ENCODE measurements around the gene DDI2. TPM values are rescaled to one million over a fixed set of nuclear protein-coding genes. Genes with fewer than 3 reads are reported as not detected.

The DDI2 gene
- total RNA-seq (61.2 TPM), polyA plus RNA-seq (1 to 10 TPM; 3.2 to 7.7 (median 5.5) TPM)

DNA sequence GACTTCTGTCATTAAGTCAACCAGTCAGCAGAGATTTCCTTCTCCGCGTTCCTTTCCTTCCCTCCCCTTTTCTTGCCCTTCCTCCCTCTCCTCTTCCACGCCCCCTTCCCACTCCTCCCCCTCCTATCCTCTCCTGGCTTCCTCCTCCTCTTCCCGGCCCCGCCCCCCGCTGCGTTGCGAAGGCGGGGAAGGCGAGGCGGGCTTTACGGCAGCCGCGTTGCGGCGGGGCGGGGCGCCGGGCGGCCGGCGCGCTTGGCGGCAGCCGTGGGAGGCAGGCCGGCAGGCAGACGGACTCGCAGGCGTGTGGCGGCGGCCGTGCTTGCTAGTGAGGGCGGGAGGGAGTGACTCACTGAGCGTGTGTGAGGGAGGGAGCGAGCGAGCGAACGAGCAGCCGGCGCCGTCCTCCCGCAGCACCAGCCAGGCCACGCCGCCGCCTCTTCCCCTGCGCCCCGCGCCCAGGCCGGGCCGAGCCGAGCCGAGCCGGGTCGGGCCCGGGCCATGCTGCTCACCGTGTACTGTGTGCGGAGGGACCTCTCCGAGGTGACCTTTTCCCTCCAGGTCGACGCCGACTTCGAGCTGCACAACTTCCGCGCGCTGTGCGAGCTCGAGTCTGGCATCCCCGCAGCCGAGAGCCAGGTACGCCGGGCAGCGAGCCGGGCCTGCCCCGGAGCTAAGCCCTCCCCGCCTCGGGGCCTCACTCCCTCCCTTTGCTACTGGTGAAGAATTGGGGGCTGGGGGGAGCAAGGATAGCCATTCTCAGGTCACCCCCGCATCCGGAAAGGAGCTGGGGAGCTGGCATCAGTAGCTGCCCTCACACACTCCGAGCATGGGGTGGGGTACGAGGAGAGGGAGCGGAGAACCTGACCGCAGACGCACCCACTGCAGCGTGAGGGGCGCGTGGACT lies at the start of gene DDI2:
Gene DDI2, plus strand, starts transcription at position 286 of the 904 bp plus-strand sequence. Its CDS starts 213 bp downstream, at position 499.
- peaks cover 51% of the 10 kb centered on the region for H3K4me1 ChIP-seq (ENCODE audit: control insufficient read depth, insufficient read depth, low read length, poor library complexity, severe bottlenecking)
- Mint-ChIP-seq H3K4me3 (peak within 1 kb of the TSS; percentile 92 to 98 (median 94)), H3K4me1 (peaks cover 30 to 56% (median 40%) of the 10 kb centered on the region in 4 donors), H3K36me3 (no peaks in the 10 kb centered on the region), H3K9me3 (peaks cover 0 to 1% (median 0%) of the 10 kb centered on the region in 7 donors), H3K27me3 (no peaks in the 10 kb centered on the region), H3K27ac (peak within 1 kb of the TSS; percentile 93 to 98 (median 94))
- DNase-seq, result peak; percentile 89 to 94 (median 91)
- H3K36me3 ChIP-seq (ENCODE audit: control insufficient read depth, insufficient read depth, low read length), result peaks cover 4% of the 10 kb centered on the region
- no peaks in the 10 kb centered on the region for H3K27me3 ChIP-seq (ENCODE audit: control insufficient read depth, insufficient read depth, low read length)
- H3K9me3 ChIP-seq (ENCODE audit: control insufficient read depth in 2 of 2, low read length in 2 of 2), result no peaks in the 10 kb centered on the region
- H3K27ac ChIP-seq (ENCODE audit: insufficient read depth, low read length, poor library complexity, severe bottlenecking), result peak within 1 kb of the TSS; percentile 85
- H3K4me3 ChIP-seq (ENCODE audit: low read depth, low read length), result peak within 1 kb of the TSS; percentile 97
- peak; percentile 93 to 94 for ATAC-seq (ENCODE audit: low read depth in 2 of 2)

DNA sequence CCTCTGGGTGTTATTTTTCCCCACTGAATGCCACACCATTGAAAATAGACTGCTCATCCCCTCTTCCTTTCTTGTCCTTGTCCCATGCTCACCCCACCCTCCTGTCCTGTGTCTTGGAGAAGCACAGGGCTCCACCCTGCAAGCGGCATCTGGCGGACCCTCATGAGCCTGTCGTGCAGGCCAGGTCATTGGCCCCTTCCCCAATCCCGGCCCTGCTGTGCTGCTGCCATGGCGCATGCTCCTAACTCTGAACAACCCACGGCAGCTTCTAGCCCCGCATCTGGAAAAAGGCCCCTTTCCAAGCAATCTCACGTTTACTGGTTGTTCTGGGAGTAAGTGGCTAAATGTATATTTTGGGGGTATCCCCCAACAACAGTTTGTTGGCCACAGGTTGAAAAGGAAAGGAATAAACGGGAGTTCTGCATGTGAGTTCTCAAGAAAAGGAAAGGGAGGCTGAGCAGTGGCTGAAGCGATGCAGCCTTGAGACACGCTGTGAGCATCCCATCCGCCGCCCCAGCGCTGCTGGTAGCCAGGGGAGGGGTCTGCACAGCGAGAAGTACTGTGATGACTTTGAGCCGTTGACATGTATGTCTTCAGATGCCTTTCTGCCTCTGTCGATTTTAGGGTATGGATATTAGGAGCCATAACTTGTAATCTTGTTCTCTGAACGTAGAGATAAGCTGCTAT lies 48.7 kb upstream of the DDI2 start:
- no peaks in the 10 kb centered on the region for H3K9me3 ChIP-seq (ENCODE audit: control insufficient read depth in 2 of 2, low read length in 2 of 2)
- ATAC-seq (ENCODE audit: low read depth in 2 of 2), result no peak
- no peaks in the 10 kb centered on the region for H3K4me1 ChIP-seq (ENCODE audit: control insufficient read depth, insufficient read depth, low read length, poor library complexity, severe bottlenecking)
- H3K27ac Mint-ChIP-seq, result peak overlapping the region; percentile 4 to 82 (median 63)
- peaks cover 40% of the 10 kb centered on the region for H3K36me3 Mint-ChIP-seq
- H3K4me1 Mint-ChIP-seq, result peaks cover 0 to 10% (median 4%) of the 10 kb centered on the region in 4 donors
- DNase-seq, result no peak
- no peaks in the 10 kb centered on the region for H3K27me3 Mint-ChIP-seq
- H3K4me3 ChIP-seq (ENCODE audit: low read depth, low read length), result no peak overlapping the region
- H3K4me3 Mint-ChIP-seq, result no peak overlapping the region
- H3K27ac ChIP-seq (ENCODE audit: insufficient read depth, low read length, poor library complexity, severe bottlenecking), result no peak overlapping the region
- H3K27me3 ChIP-seq (ENCODE audit: control insufficient read depth, insufficient read depth, low read length), result no peaks in the 10 kb centered on the region
- H3K9me3 Mint-ChIP-seq, result no peaks in the 10 kb centered on the region
- peaks cover 71% of the 10 kb centered on the region for H3K36me3 ChIP-seq (ENCODE audit: control insufficient read depth, insufficient read depth, low read length)

DNA sequence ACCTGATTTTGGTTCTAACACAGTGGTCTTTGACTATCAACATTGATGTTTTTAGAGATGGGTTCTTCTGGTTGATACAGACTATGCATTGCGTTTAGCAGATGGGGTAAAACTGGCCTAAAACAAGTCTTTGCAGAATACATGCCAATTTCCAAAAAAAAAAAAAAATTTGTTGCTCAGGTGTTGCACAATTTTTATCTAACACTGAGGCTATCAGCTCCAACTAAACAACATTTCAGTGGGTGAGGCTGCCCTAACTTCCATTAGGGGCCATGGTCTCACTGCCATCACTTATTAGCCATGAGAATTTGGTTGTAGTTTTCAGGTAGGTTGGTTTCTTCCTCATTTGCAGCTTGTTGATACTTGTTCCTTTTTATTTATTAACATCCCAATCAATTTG lies 46.4 kb upstream of the DDI2 start:
- ATAC-seq (ENCODE audit: low read depth in 2 of 2) (no peak), DNase-seq (no peak)
- peak overlapping the region in 1 of 3 donors; percentile 20 for H3K27ac Mint-ChIP-seq
- no peaks in the 10 kb centered on the region for H3K9me3 Mint-ChIP-seq
- Histone ChIP-seq H3K27ac (ENCODE audit: insufficient read depth, low read length, poor library complexity, severe bottlenecking) (no peak overlapping the region), H3K27me3 (ENCODE audit: control insufficient read depth, insufficient read depth, low read length) (no peaks in the 10 kb centered on the region), H3K9me3 (ENCODE audit: control insufficient read depth in 2 of 2, low read length in 2 of 2) (no peaks in the 10 kb centered on the region), H3K4me1 (ENCODE audit: control insufficient read depth, insufficient read depth, low read length, poor library complexity, severe bottlenecking) (no peaks in the 10 kb centered on the region), H3K4me3 (ENCODE audit: low read depth, low read length) (no peak overlapping the region), H3K36me3 (ENCODE audit: control insufficient read depth, insufficient read depth, low read length) (peaks cover 61% of the 10 kb centered on the region)
- H3K4me1 Mint-ChIP-seq, result peaks cover 0 to 15% (median 6%) of the 10 kb centered on the region in 4 donors
- no peak overlapping the region for H3K4me3 Mint-ChIP-seq
- H3K36me3 Mint-ChIP-seq, result peaks cover 36% of the 10 kb centered on the region
- H3K27me3 Mint-ChIP-seq, result no peaks in the 10 kb centered on the region

DNA sequence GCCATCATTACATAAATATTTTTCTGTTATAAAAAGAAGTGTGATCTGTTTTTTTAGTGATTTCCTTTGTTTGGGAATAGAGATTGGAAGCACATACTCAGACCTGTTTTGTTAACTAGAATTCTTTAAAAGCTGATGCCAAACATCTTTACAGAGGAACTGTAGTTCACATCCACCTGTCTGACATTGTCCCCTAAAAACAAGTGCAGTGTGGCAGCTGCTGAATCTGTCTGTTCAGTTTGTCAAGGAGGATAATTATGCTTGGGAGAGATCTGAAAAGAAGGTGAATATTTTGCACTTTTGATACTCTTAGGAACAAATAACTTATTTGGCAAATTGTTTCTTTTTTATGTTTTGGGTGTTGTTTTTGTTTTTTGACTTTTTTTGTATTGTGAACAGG lies 46.0 kb upstream of the DDI2 start:
- peak overlapping the region in 1 of 3 donors; percentile 20 for H3K27ac Mint-ChIP-seq
- no peak overlapping the region for H3K4me3 Mint-ChIP-seq
- ATAC-seq (ENCODE audit: low read depth in 2 of 2) (no peak), DNase-seq (no peak)
- H3K4me1 ChIP-seq (ENCODE audit: control insufficient read depth, insufficient read depth, low read length, poor library complexity, severe bottlenecking), result no peaks in the 10 kb centered on the region
- no peaks in the 10 kb centered on the region for H3K27me3 Mint-ChIP-seq
- H3K36me3 ChIP-seq (ENCODE audit: control insufficient read depth, insufficient read depth, low read length), result peaks cover 57% of the 10 kb centered on the region
- no peaks in the 10 kb centered on the region for H3K9me3 ChIP-seq (ENCODE audit: control insufficient read depth in 2 of 2, low read length in 2 of 2)
- H3K4me3 ChIP-seq (ENCODE audit: low read depth, low read length), result no peak overlapping the region
- H3K9me3 Mint-ChIP-seq, result no peaks in the 10 kb centered on the region
- no peaks in the 10 kb centered on the region for H3K27me3 ChIP-seq (ENCODE audit: control insufficient read depth, insufficient read depth, low read length)
- peaks cover 32% of the 10 kb centered on the region for H3K36me3 Mint-ChIP-seq
- peaks cover 0 to 15% (median 6%) of the 10 kb centered on the region in 4 donors for H3K4me1 Mint-ChIP-seq
- H3K27ac ChIP-seq (ENCODE audit: insufficient read depth, low read length, poor library complexity, severe bottlenecking), result peak overlapping the region; percentile 28

DNA sequence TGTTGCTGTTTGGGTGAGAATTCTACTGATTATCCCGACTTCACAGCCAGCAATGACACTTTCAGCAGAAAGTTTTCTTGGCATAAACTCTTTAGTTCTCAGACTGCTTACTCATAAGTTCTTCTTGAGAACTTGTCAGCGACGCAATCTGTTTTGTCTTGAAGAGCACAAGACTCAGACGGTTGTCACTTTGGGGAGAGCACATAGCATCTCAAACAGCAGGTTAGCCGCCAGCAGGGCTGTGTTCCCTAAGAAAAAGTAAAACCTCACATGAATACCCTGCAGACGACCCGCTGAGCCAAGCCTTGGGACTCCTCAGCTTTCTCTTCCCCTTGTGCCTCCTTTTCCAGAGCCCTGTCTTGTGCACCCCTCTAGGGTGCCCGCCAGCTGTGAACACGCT lies 43.8 kb upstream of the DDI2 start:
- Mint-ChIP-seq H3K4me1 (peaks cover 5 to 32% (median 14%) of the 10 kb centered on the region in 4 donors), H3K9me3 (no peaks in the 10 kb centered on the region), H3K36me3 (peaks cover 25% of the 10 kb centered on the region), H3K27ac (peak overlapping the region in 2 of 3 donors; percentile 26 to 62), H3K4me3 (no peak overlapping the region), H3K27me3 (no peaks in the 10 kb centered on the region)
- peaks cover 14% of the 10 kb centered on the region for H3K4me1 ChIP-seq (ENCODE audit: control insufficient read depth, insufficient read depth, low read length, poor library complexity, severe bottlenecking)
- H3K9me3 ChIP-seq (ENCODE audit: control insufficient read depth in 2 of 2, low read length in 2 of 2), result no peaks in the 10 kb centered on the region
- H3K27me3 ChIP-seq (ENCODE audit: control insufficient read depth, insufficient read depth, low read length), result no peaks in the 10 kb centered on the region
- H3K4me3 ChIP-seq (ENCODE audit: low read depth, low read length), result no peak overlapping the region
- H3K27ac ChIP-seq (ENCODE audit: insufficient read depth, low read length, poor library complexity, severe bottlenecking), result no peak overlapping the region
- ATAC-seq (ENCODE audit: low read depth in 2 of 2), result no peak
- DNase-seq, result no peak
- H3K36me3 ChIP-seq (ENCODE audit: control insufficient read depth, insufficient read depth, low read length), result peaks cover 36% of the 10 kb centered on the region

DNA sequence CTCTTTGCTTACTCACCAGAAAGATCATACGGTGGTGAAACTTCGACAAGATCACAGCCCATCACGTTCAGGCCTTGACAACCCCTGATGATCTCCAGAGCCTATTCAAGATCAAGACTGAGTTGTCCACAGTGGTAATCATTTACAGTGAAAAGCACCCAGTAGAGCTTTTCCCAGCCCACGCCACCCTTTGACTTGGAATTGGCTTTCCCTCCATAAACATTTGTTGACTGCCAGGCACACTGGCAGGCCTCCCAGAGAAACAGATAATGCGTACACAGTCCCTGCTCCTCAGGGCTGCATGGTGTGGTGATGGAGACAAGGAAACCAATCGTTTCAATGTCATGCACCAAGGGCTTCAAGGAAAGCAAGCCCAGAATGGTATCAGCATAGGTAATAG lies 42.5 kb upstream of the DDI2 start:
- H3K36me3 Mint-ChIP-seq, result peaks cover 22% of the 10 kb centered on the region
- Histone ChIP-seq H3K9me3 (ENCODE audit: control insufficient read depth in 2 of 2, low read length in 2 of 2) (no peaks in the 10 kb centered on the region), H3K4me1 (ENCODE audit: control insufficient read depth, insufficient read depth, low read length, poor library complexity, severe bottlenecking) (peaks cover 27% of the 10 kb centered on the region), H3K27ac (ENCODE audit: insufficient read depth, low read length, poor library complexity, severe bottlenecking) (no peak overlapping the region), H3K27me3 (ENCODE audit: control insufficient read depth, insufficient read depth, low read length) (no peaks in the 10 kb centered on the region), H3K4me3 (ENCODE audit: low read depth, low read length) (no peak overlapping the region), H3K36me3 (ENCODE audit: control insufficient read depth, insufficient read depth, low read length) (peaks cover 24% of the 10 kb centered on the region)
- H3K4me1 Mint-ChIP-seq, result peaks cover 15 to 45% (median 24%) of the 10 kb centered on the region in 4 donors
- DNase-seq (no peak), ATAC-seq (ENCODE audit: low read depth in 2 of 2) (no peak)
- H3K4me3 Mint-ChIP-seq, result no peak overlapping the region
- H3K27me3 Mint-ChIP-seq, result no peaks in the 10 kb centered on the region
- no peaks in the 10 kb centered on the region for H3K9me3 Mint-ChIP-seq
- H3K27ac Mint-ChIP-seq, result peak overlapping the region in 2 of 3 donors; percentile 72 to 90

DNA sequence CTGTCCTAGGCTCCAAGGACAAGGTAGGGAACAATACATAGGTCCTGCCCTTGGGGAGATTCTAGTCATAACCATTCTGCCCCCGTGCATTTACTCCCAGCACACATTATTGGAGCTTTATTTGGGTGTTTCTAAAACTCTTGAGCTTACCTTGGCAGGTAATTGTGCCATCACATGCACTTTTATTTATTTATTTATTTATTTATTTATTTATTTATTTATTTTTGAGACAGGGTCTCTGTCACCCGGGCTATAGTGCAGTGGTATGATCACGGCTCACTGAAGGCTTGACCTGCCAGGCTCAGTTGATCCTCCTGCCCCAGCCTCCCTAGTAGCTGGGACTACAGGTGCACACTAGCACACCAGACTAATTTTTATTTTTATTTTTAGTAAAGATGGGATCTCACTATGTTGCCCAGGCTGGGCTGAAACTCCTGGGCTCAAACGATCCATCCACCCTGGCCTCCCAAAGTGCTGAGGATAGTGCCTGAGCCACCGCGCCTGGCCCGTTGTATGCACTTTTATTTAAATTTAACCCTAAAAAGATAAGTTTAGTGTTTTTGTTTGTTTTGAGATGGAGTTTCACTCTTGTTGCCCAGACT lies 41.6 kb upstream of the DDI2 start:
- Mint-ChIP-seq H3K36me3 (peaks cover 24% of the 10 kb centered on the region), H3K9me3 (no peaks in the 10 kb centered on the region), H3K27me3 (no peaks in the 10 kb centered on the region), H3K4me1 (peaks cover 19 to 51% (median 29%) of the 10 kb centered on the region in 4 donors), H3K4me3 (no peak overlapping the region), H3K27ac (no peak overlapping the region)
- H3K27ac ChIP-seq (ENCODE audit: insufficient read depth, low read length, poor library complexity, severe bottlenecking), result no peak overlapping the region
- peaks cover 36% of the 10 kb centered on the region for H3K4me1 ChIP-seq (ENCODE audit: control insufficient read depth, insufficient read depth, low read length, poor library complexity, severe bottlenecking)
- DNase-seq (no peak), ATAC-seq (ENCODE audit: low read depth in 2 of 2) (no peak)
- H3K36me3 ChIP-seq (ENCODE audit: control insufficient read depth, insufficient read depth, low read length), result peaks cover 21% of the 10 kb centered on the region
- H3K9me3 ChIP-seq (ENCODE audit: control insufficient read depth in 2 of 2, low read length in 2 of 2), result no peaks in the 10 kb centered on the region
- H3K27me3 ChIP-seq (ENCODE audit: control insufficient read depth, insufficient read depth, low read length), result no peaks in the 10 kb centered on the region
- H3K4me3 ChIP-seq (ENCODE audit: low read depth, low read length), result no peak overlapping the region
